Endothelial cell of umbilical vein (primary cell): ENCODE results near the gene SIDT1.

Experiments
- CTCF ChIP-seq, 2 donors: IDR thresholded peaks; 1 replicate in 1 of 2; 2 replicates in 1 of 2; pipeline ENCODE4 v1.5.1; 2011; ENCODE audit warnings: low read length in 2 of 2, mild to moderate bottlenecking in 2 of 2, moderate library complexity in 2 of 2, control low read depth in 1 of 2, inconsistent platforms in 1 of 2, low read depth in 1 of 2; ENCODE audit not compliant: insufficient read depth in 1 of 2; ENCODE audit errors: extremely low read depth in 1 of 2
- EZH2 ChIP-seq: IDR thresholded peaks from 2 replicates; pipeline ENCODE4 v1.6.1; 2012; ENCODE audit warnings: borderline replicate concordance, low read depth, mild to moderate bottlenecking, moderate library complexity, low read length, inconsistent platforms; ENCODE audit not compliant: severe bottlenecking
- FOS ChIP-seq: IDR thresholded peaks from 2 replicates; pipeline ENCODE4 v1.6.1; 2011; ENCODE audit warnings: mild to moderate bottlenecking, low read length, moderate library complexity, borderline replicate concordance; ENCODE audit not compliant: insufficient read depth
- MAX ChIP-seq: IDR thresholded peaks from 2 replicates; pipeline ENCODE4 v1.6.1; 2011; ENCODE audit not compliant: insufficient read depth, insufficient read length
- MYC ChIP-seq: IDR thresholded peaks from one replicate; pipeline ENCODE4 v1.6.1; 2011; ENCODE audit warnings: mild to moderate bottlenecking, low read depth, low read length
- POLR2A ChIP-seq: IDR thresholded peaks from 2 replicates; pipeline ENCODE4 v1.6.1; 2012; ENCODE audit warnings: low read depth, mild to moderate bottlenecking, control low read depth, low read length
- POLR2AphosphoS5 ChIP-seq: IDR thresholded peaks from 2 replicates; pipeline ENCODE4 v1.6.1; 2012; ENCODE audit warnings: low read depth, mild to moderate bottlenecking, control low read depth, low read length, moderate library complexity; ENCODE audit not compliant: insufficient read depth

GRCh38 chr3:113634782-113635474, 102.6 kb downstream of the SIDT1 start:
- TF ChIP-seq CTCF (IDR thresholded peaks at IDR 0.05; ENCODE audit: extremely low read depth in 1 of 2, insufficient read depth in 1 of 2, low read depth in 1 of 2, low read length in 2 of 2) (no peak), POLR2A (no peak), MYC (no peak), EZH2 (no peak), MAX (no peak), POLR2AphosphoS5 (no peak), FOS (no peak)
